Measurements from ENCODE around the gene CTIF.

The CTIF gene

DNA sequence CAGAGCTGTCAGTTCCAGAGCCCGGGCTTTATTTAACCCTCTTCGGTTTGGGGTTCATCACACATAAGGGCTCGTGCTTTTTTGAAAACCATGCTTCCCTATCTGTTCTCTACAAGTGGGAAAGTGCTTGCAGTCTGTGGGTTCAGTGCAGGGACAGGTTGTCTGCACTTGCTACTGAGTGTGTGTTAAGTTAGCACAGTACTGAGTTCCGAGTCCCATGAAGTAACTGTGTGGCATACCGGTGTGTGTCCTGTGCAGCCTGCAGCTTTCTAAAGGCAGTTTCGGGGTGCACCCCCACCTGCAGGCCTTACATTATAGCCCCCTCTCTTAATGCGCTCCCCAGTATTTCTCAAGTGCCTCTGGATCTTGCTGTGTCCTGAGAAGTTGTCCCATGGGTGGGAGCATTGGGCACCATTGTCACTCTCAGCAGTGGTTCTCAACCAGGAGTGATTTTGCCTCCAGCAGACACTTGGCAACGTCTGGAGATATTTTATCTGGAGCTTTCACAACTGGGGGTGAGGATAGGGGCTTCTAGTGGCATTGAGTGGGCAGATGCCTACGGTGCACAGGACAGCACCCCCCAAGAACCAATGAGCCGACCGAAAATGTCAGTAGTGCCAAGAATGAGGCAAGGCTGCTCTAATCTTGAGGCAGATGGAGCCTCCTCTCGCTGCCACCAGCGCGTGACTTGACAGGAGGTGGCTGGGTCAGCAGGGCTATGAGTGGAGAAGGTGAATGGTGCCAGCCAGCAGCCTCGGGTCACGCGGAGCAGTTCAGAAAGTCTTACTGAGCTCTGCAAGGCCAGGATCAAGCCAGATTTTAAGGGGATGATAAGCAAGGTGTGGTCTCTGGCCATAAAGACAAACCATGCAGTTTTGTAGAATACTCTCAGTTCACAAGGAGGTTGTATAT, 259.8 kb downstream of the CTIF start:
- TF ChIP-seq, protein P1, sequence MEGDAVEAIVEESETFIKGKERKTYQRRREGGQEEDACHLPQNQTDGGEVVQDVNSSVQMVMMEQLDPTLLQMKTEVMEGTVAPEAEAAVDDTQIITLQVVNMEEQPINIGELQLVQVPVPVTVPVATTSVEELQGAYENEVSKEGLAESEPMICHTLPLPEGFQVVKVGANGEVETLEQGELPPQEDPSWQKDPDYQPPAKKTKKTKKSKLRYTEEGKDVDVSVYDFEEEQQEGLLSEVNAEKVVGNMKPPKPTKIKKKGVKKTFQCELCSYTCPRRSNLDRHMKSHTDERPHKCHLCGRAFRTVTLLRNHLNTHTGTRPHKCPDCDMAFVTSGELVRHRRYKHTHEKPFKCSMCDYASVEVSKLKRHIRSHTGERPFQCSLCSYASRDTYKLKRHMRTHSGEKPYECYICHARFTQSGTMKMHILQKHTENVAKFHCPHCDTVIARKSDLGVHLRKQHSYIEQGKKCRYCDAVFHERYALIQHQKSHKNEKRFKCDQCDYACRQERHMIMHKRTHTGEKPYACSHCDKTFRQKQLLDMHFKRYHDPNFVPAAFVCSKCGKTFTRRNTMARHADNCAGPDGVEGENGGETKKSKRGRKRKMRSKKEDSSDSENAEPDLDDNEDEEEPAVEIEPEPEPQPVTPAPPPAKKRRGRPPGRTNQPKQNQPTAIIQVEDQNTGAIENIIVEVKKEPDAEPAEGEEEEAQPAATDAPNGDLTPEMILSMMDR (IDR thresholded peaks at IDR 0.05) = no peak
- H3K9ac ChIP-seq = no peak overlapping the region
- H3K4me2 ChIP-seq (ENCODE audit: low read length) = no peak overlapping the region
- H3K79me2 ChIP-seq = no peaks in the 10 kb centered on the region
- no peak overlapping the region for H3K4me3 ChIP-seq (ENCODE audit: low read depth, low read length)
- H3K27me3 ChIP-seq (ENCODE audit: control insufficient read depth, insufficient read depth, low read length) = no peaks in the 10 kb centered on the region
- H3K9me3 ChIP-seq (ENCODE audit: control insufficient read depth, low read length) = no peaks in the 10 kb centered on the region
- H2AFZ ChIP-seq = no peak overlapping the region
- H3K36me3 ChIP-seq (ENCODE audit: control insufficient read depth, insufficient read depth, low read length) = no peaks in the 10 kb centered on the region
- peak overlapping the region; percentile 8 for H3K27ac ChIP-seq
- H3K4me1 ChIP-seq = peaks cover 36% of the 10 kb centered on the region

DNA sequence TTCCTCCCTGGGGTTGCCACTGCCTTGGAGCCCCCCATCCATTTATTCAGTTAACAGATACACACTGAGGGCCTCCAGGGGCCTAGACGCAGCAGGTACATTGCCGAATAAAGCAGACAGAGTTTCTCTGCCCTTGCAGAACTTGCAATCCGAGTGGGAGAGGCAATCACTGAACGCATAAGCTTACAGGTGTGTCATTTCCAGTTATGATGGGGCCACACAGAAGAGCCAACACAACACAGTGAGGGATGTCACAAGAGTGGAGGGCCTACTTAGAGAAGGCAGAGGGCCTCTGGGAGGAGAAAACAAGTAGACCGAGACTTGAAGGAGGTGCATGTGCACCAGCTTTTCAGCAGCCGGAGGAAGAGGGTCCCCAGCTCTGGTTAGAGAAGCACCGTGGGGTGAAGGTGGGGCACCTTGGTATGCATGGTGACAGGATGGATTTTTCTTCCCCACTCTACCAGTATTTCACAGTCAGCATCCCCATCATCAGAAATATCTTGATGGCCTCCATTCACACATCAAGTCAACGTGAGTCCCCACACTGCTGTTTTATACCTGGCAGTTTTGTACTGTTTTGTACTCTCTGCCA, 261.0 kb downstream of the CTIF start:
- Histone ChIP-seq H3K79me2 (no peaks in the 10 kb centered on the region), H3K9ac (no peak overlapping the region), H3K9me3 (ENCODE audit: control insufficient read depth, low read length) (no peaks in the 10 kb centered on the region), H2AFZ (no peak overlapping the region), H3K36me3 (ENCODE audit: control insufficient read depth, insufficient read depth, low read length) (no peaks in the 10 kb centered on the region), H3K4me2 (ENCODE audit: low read length) (no peak overlapping the region), H3K27me3 (ENCODE audit: control insufficient read depth, insufficient read depth, low read length) (no peaks in the 10 kb centered on the region), H3K27ac (no peak overlapping the region), H3K4me1 (peaks cover 24% of the 10 kb centered on the region), H3K4me3 (ENCODE audit: low read depth, low read length) (no peak overlapping the region)
- TF ChIP-seq, protein P1 (IDR thresholded peaks at IDR 0.05) = no peak

GRCh38 chr18:48800466-48800865, 261.6 kb downstream of the CTIF start:
- no peak overlapping the region for H3K4me3 ChIP-seq (ENCODE audit: low read depth, low read length)
- no peaks in the 10 kb centered on the region for H3K36me3 ChIP-seq (ENCODE audit: control insufficient read depth, insufficient read depth, low read length)
- no peak overlapping the region for H3K27ac ChIP-seq
- peaks cover 17% of the 10 kb centered on the region for H3K4me1 ChIP-seq
- no peaks in the 10 kb centered on the region for H3K79me2 ChIP-seq
- TF ChIP-seq, protein P1 (IDR thresholded peaks at IDR 0.05) = no peak
- H3K9me3 ChIP-seq (ENCODE audit: control insufficient read depth, low read length) = no peaks in the 10 kb centered on the region
- no peak overlapping the region for H3K4me2 ChIP-seq (ENCODE audit: low read length)
- no peak overlapping the region for H2AFZ ChIP-seq
- H3K9ac ChIP-seq = no peak overlapping the region
- no peaks in the 10 kb centered on the region for H3K27me3 ChIP-seq (ENCODE audit: control insufficient read depth, insufficient read depth, low read length)

GRCh38 chr18:48800876-48801727, 262.3 kb downstream of the CTIF start:
- TF ChIP-seq, protein P1 (IDR thresholded peaks at IDR 0.05) = no peak
- Histone ChIP-seq H3K9ac (no peak overlapping the region), H3K4me2 (ENCODE audit: low read length) (no peak overlapping the region), H3K27me3 (ENCODE audit: control insufficient read depth, insufficient read depth, low read length) (no peaks in the 10 kb centered on the region), H2AFZ (no peak overlapping the region), H3K9me3 (ENCODE audit: control insufficient read depth, low read length) (no peaks in the 10 kb centered on the region), H3K36me3 (ENCODE audit: control insufficient read depth, insufficient read depth, low read length) (no peaks in the 10 kb centered on the region), H3K27ac (no peak overlapping the region), H3K79me2 (no peaks in the 10 kb centered on the region), H3K4me1 (peaks cover 16% of the 10 kb centered on the region), H3K4me3 (ENCODE audit: low read depth, low read length) (no peak overlapping the region)
